Inflammatory macrophage treated with lipopolysaccharide for 1 hour (primary cell): ENCODE measurements around the gene RBM26.

Experiments
- DNase-seq, 2 donors: peaks; one replicate each; pipeline ENCODE4 v3.0.0-alpha.2; 2020 to 2022

RBM26 gene, protein sequence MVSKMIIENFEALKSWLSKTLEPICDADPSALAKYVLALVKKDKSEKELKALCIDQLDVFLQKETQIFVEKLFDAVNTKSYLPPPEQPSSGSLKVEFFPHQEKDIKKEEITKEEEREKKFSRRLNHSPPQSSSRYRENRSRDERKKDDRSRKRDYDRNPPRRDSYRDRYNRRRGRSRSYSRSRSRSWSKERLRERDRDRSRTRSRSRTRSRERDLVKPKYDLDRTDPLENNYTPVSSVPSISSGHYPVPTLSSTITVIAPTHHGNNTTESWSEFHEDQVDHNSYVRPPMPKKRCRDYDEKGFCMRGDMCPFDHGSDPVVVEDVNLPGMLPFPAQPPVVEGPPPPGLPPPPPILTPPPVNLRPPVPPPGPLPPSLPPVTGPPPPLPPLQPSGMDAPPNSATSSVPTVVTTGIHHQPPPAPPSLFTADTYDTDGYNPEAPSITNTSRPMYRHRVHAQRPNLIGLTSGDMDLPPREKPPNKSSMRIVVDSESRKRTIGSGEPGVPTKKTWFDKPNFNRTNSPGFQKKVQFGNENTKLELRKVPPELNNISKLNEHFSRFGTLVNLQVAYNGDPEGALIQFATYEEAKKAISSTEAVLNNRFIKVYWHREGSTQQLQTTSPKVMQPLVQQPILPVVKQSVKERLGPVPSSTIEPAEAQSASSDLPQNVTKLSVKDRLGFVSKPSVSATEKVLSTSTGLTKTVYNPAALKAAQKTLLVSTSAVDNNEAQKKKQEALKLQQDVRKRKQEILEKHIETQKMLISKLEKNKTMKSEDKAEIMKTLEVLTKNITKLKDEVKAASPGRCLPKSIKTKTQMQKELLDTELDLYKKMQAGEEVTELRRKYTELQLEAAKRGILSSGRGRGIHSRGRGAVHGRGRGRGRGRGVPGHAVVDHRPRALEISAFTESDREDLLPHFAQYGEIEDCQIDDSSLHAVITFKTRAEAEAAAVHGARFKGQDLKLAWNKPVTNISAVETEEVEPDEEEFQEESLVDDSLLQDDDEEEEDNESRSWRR

GRCh38 chr13:79405831-79406596 lies at the start of gene RBM26:
TSS of gene RBM26 (minus strand) at chr13:79406255. CDS start at chr13:79405774, 481 bp downstream.
- DNase-seq: peak; percentile 89 to 98

GRCh38 chr13:79455331-79455730 lies 49.3 kb upstream of the RBM26 start:
- DNase-seq: no peak

DNA sequence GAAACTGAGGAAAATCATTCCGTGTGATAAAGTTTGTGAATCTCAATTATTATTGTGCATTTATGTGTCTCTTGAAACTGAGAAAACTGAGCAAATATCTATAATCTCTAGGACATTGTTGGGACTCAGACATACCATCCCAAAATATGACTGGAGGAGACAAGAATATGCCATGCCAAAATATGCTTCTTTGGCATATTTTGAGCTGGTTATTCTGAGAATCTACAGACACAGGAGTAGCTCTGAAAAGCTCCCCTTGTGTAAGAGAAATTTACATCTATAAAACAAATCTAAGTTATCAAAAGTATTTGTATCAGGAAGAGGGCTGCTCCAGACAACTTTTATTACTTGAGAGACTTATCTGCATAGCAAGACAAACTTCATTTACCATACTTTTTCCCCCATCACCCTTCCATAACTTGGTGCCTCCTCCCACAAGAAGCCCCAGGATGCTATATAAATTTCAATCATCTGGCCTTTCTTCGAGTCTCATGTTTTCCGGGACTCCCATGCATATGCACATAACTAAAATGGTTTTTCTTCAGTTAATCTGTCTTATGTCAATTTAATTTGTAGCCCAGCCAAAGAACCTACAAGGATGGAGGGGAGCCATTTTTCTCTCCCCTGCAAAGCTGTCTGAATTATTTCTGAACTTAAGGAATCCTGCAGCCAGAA lies 46.3 kb upstream of the RBM26 start:
- DNase-seq: no peak

GRCh38 chr13:79451500-79451962 lies 45.5 kb upstream of the RBM26 start:
- DNase-seq: peak; percentile 86 to 92

DNA sequence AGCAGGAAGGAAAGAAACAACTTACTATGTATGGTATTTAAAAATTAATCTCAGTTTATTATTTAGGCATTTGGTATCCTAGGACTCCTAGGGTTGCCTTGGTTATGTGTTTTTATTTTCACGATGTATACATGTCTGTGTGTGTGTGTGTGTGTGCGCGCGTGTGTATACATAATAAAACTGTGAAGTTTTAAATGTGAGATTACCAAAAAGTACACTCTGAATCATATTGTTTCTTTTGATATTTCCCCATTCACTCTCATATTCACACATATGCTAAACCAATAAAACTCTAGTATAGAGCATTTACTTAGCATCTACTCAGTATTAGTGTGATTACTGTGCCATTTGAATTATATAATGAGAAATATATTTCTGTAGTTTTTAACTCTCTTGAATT lies 44.1 kb upstream of the RBM26 start:
- DNase-seq: no peak

GRCh38 chr13:79448413-79448812 lies 42.4 kb upstream of the RBM26 start:
- DNase-seq: peak; percentile 25 to 45

- no peak for DNase-seq
These were observed 41.7 kb upstream of the RBM26 start for GRCh38 chr13:79447741-79448140.

GRCh38 chr13:79447141-79447540 lies 41.1 kb upstream of the RBM26 start:
- no peak for DNase-seq

DNA sequence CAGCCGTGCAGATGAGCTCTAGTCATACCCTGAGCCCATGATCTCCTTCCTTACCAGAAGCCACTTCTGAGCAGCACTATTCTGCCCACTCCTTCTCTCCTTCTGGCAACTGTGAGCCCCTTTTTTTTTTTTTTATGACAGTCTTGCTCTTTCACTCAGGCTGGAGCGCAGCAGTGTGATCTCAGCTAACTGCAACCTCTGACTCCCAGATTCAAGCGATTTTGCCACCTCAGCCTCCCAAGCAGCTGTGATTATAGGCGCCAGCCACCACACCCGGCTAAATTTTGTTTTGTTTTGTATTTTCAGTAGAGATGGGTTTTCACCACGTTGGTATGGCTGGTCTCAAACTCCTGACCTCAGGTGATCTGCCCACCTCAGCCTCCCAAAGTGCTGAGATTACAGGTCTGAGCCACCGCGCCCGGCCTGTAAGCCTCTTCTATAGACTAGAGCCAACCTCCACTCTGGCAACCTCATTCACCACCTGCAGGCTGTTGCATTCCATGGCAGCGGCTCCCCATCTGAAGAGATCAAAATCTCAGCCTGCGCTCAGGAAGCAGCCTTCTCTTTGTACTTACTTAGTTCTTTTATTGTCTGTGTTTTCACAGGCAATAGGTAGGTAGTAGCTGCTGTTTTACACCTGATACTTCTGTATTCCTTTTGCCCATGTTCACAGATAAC lies 40.1 kb upstream of the RBM26 start:
- no peak for DNase-seq

GRCh38 chr13:79442706-79443105 lies 36.7 kb upstream of the RBM26 start:
- DNase-seq: no peak

DNA sequence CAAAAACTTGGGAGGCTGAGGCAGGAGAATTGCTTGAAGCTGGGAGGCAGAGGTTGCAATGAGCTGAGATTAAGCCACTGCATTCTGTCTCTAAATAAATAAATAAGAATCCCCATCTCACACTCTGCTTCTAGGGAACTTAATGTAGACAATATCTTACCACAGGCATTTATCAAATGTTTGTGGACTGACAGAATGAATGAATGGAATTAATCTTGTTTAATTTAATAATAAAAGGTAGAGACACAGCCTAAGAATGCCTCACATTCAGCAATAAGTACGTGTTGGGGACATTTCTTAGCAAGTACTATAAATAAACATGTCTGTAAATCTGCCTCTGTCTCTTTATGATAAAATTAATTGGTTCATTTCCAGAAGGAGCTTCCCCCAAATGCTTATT lies 36.2 kb upstream of the RBM26 start:
- DNase-seq: no peak

DNA sequence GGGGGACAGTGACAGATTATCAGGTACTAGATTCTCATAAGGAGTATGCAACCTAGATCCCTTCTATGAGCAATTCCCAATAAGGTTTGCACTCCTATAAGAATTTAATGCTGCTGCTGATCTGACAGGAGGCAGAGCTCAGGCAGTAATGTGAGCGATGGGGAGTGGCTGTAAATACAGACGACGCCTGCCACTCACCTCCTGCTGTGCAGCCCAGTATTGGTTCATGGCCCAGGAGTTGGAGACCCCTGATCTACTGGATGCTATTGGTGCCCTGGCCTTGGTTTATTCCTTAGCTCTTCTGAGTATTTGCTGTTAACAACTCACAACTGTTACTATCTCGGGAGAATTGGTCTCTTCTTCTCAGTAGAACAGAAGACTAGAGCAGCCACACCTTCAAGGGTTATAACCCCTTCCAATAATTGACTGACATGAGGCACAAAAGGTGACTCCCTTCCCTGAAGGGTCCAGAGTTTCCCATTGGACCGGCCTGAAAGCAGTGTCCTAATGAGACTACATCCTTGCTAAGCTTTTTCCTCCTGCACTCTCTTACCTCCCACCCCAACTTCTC lies 35.0 kb upstream of the RBM26 start:
- DNase-seq: no peak

DNA sequence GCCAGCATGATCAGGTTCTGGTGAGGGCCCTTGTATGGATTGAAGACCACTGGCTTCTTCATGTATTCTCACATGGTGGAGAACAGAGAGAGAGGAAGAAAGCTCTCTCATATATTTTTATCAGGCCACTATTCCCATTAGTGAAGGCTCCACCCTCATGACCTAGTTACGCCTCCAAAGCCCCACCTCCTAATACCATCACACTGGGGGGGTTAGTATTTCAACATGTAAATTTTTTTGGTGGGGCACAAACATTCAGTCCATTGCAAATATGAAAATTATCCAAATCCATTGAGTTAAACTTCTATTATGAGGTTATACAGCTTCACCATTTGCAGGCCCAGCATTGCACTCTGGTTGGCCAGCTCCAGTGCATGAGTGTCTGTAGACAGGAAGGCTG lies 33.2 kb upstream of the RBM26 start:
- no peak for DNase-seq

- no peak for DNase-seq
These were observed 29.5 kb upstream of the RBM26 start for GRCh38 chr13:79435561-79435990.

DNA sequence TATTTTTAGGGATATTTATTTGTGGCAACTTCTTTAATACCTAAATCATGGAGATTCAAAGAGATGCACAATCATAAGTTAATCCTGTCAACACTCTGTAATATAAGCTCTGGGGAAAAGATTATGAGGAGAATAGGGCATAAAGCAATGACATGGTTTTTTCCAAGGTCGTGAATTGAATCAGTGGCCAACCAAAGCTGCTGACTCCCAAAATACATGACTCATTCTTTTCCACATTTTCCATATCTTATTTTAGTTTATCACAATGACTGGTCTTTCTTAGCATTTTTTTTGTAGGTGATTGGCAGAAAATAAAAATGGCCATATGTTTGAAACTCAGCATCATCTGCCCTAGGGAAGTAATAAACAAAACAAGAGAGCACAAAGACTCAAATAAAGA lies 28.5 kb upstream of the RBM26 start:
- no peak for DNase-seq

DNA sequence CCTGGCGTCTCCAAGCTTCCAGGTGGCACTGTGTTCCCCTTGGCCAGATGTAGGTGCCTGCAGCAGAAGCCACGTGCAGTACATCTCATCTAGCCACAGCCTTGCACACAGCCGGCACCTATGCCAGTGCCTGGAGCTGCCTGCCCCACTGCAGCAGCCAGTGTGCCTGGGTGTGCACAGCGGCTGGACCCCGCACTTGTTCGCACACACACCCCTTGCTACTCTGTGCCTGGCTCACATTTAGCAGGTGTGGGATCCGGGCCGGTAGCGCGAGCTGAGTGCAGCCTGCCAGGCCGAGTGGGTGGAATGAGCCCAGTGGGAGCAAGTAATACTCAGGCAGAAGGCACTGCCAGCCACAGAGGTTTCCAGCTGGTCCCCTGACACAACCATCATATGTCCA lies 26.9 kb upstream of the RBM26 start:
- DNase-seq: no peak

- no peak for DNase-seq
These were observed 26.0 kb upstream of the RBM26 start for GRCh38 chr13:79432086-79432485.

DNA sequence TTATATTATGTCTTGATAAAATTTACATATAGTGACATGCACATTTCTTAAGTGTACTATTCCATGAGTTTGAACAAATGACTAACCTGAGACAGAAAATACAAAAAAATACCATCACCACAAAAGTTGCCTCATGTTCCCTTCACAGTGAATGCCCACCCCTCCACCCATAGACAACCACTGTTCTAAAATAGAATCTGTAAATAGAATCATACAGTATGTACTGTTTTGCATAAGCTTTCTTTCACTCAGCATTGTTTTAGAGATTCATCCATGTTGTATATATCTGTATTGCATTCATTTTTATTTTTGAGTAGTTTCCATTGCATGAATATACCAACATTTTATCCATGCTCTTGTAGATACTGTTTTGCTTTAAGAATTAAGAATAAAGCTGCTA lies 23.3 kb upstream of the RBM26 start:
- DNase-seq: no peak

DNA sequence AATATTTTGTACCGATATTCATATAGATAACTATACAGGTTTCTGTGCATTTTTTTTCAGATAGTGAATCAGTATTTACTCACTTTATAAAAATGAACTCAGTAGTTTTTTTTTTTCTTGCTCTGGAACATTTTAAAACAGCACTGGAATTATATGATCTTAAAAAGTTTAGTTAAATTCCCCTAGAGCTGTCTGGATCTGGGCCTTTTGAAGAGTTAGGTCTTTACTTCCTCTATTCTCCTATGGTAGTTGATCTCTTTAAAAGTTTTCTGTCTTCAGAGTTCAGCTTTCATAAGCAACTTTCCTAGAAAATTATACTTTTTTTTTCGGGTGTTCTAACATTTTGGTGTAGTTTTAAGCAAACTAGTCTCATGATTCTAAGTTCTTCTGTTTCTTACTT lies 21.8 kb upstream of the RBM26 start:
- DNase-seq: no peak

DNA sequence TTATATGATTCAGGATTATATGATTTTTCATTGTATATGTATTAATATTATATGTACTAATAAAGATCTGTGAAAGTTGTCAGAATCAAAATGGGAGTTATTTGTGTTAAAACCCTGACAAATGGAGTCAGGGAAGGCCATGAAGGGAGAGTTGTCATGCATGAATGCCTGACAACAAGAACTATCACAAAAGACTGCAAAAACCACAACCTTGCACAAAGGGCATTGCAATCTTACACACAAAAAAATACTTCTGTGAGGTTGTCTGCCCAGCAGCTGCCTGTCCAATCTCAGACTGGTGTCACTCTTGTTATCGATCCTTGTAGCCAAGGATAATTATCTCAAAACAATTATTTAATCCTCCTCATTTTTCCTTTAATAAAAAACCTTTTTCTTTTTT lies 21.2 kb upstream of the RBM26 start:
- DNase-seq: no peak
